ENCODE measurements around the gene NDE1.
"Not testable (repeated sequence)": the region's sequence is repeated elsewhere in the genome, so short reads cannot be mapped to it uniquely, and the experiment has no call there.

NDE1 gene

DNA sequence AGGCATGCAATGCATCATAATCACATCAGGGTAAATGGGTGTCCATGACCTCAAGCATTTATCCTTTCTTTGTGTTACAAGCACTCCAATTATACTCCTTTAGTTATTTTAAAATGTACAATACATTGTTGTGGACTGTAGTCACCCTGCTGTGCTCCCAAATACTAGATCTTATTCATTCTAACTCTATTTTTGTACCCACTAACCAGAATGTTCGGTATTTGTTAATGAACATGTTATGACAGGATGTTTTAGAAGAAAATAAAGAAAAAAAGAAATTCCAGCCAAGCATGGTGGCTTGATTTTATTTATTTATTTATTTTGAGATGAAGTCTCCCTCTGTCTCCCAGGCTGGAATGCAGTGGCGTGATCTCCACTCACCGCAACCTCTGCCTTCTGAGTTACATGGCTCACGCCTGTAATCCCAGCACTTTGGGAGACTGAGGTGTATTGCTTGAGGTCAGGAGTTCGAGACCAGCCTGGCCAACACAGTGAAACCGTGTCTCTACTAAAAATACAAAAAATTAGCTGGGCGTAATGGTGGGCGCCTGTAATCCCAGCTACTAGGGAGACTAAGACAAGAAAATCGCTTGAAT is 1.8 kb upstream of the NDE1 start:
- H3K4me3 ChIP-seq (IDR thresholded peaks at IDR 0.05; ENCODE audit: insufficient read depth, low read depth, low read length), result no peak overlapping the region
- no peaks in the 10 kb centered on the region for H3K36me3 ChIP-seq (ENCODE audit: insufficient read depth)
- H2AFZ ChIP-seq (ENCODE audit: low read depth), result no peak overlapping the region
- no peaks in the 10 kb centered on the region for H3K27me3 ChIP-seq (ENCODE audit: insufficient read depth, low read depth)
- no peaks in the 10 kb centered on the region for H4K20me1 ChIP-seq (ENCODE audit: insufficient read depth)
- no peak overlapping the region for H3K27ac ChIP-seq
- TF ChIP-seq CTCF (conservative IDR thresholded peaks at IDR 0.05; ENCODE audit: low read depth, low read length), result no peak
- H3K4me2 ChIP-seq, result no peak overlapping the region
- peaks cover 31% of the 10 kb centered on the region for H3K79me2 ChIP-seq (ENCODE audit: insufficient read depth, low read depth)
- H3K9ac ChIP-seq, result no peak overlapping the region
- peaks cover 38% of the 10 kb centered on the region for H3K4me1 ChIP-seq (ENCODE audit: low read depth, poor library complexity, severe bottlenecking)

DNA sequence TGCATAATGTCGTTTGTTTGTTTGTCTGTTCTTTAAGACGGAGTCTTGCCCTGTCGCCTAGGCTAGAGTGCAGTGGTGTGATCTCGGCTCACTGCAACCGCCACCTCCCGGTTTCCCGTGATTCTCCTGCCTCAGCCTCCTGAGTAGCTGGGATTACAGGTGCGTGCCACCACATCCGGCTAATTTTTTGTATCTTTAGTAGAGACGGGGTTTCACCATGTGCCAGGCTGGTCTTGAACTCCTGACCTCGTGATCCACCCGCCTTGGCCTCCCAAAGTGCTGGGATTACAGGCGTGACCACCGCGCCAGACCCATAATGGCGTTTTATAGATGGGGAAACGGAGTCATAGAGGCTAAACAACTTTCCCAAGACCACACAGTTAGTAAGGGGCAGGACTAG is 734 bp upstream of the NDE1 start:
- H4K20me1 ChIP-seq (ENCODE audit: insufficient read depth); H3K36me3 ChIP-seq (ENCODE audit: insufficient read depth); H3K4me3 ChIP-seq (IDR thresholded peaks at IDR 0.05; ENCODE audit: insufficient read depth, low read depth, low read length); H3K27me3 ChIP-seq (ENCODE audit: insufficient read depth, low read depth): not testable (repeated sequence)
- H3K4me2 ChIP-seq, result peak overlapping the region; percentile 76
- H3K27ac ChIP-seq, result peak overlapping the region; percentile 52; the same call in 1 of the 2 replicates
- peak overlapping the region; percentile 80 for H2AFZ ChIP-seq (ENCODE audit: low read depth)
- H3K4me1 ChIP-seq (ENCODE audit: low read depth, poor library complexity, severe bottlenecking), result peaks cover 40% of the 10 kb centered on the region
- H3K9ac ChIP-seq, result peak overlapping the region; percentile 52; the same call in 1 of the 2 replicates
- peaks cover 42% of the 10 kb centered on the region for H3K79me2 ChIP-seq (ENCODE audit: insufficient read depth, low read depth)

DNA sequence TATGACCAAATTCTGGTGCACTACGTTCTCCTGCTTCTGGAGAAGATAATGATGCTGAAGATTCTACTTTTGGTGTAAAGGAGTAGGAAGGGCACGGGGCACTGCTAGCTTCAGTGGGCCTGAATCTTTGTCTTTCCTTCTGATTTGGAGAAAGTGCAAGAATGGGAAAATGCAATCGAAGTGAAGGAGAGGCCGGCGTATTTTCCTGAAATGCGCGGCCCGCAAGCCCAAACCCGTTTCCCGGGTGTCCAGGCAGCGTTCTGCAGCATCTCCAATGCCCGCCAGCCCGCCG is 372 bp upstream of the NDE1 start:
- no peak for TF ChIP-seq CTCF (conservative IDR thresholded peaks at IDR 0.05; ENCODE audit: low read depth, low read length)
- Histone ChIP-seq H3K36me3 (ENCODE audit: insufficient read depth) (no peaks in the 10 kb centered on the region), H4K20me1 (ENCODE audit: insufficient read depth) (no peaks in the 10 kb centered on the region), H3K4me2 (peak overlapping the region; percentile 76), H3K9ac (peak overlapping the region; percentile 52; the same call in 1 of the 2 replicates), H3K4me1 (ENCODE audit: low read depth, poor library complexity, severe bottlenecking) (peaks cover 36% of the 10 kb centered on the region), H3K27ac (peak overlapping the region; percentile 52; the same call in 1 of the 2 replicates), H2AFZ (ENCODE audit: low read depth) (peak overlapping the region; percentile 80), H3K4me3 (IDR thresholded peaks at IDR 0.05; ENCODE audit: insufficient read depth, low read depth, low read length) (no peak overlapping the region), H3K27me3 (ENCODE audit: insufficient read depth, low read depth) (no peaks in the 10 kb centered on the region), H3K79me2 (ENCODE audit: insufficient read depth, low read depth) (peaks cover 45% of the 10 kb centered on the region)

GRCh38 chr16:15650698-15651171 is 690 bp downstream of the NDE1 start:
- Histone ChIP-seq H3K79me2 (ENCODE audit: insufficient read depth, low read depth) (peaks cover 54% of the 10 kb centered on the region), H3K4me3 (IDR thresholded peaks at IDR 0.05; ENCODE audit: insufficient read depth, low read depth, low read length) (no peak overlapping the region), H3K27ac (peak overlapping the region; percentile 47), H3K4me1 (ENCODE audit: low read depth, poor library complexity, severe bottlenecking) (peaks cover 32% of the 10 kb centered on the region), H3K4me2 (peak overlapping the region; percentile 95), H3K27me3 (ENCODE audit: insufficient read depth, low read depth) (no peaks in the 10 kb centered on the region), H3K36me3 (ENCODE audit: insufficient read depth) (no peaks in the 10 kb centered on the region), H4K20me1 (ENCODE audit: insufficient read depth) (no peaks in the 10 kb centered on the region), H3K9ac (peak overlapping the region; percentile 73), H2AFZ (ENCODE audit: low read depth) (peak overlapping the region; percentile 58)
- TF ChIP-seq CTCF (conservative IDR thresholded peaks at IDR 0.05; ENCODE audit: low read depth, low read length), result no peak

DNA sequence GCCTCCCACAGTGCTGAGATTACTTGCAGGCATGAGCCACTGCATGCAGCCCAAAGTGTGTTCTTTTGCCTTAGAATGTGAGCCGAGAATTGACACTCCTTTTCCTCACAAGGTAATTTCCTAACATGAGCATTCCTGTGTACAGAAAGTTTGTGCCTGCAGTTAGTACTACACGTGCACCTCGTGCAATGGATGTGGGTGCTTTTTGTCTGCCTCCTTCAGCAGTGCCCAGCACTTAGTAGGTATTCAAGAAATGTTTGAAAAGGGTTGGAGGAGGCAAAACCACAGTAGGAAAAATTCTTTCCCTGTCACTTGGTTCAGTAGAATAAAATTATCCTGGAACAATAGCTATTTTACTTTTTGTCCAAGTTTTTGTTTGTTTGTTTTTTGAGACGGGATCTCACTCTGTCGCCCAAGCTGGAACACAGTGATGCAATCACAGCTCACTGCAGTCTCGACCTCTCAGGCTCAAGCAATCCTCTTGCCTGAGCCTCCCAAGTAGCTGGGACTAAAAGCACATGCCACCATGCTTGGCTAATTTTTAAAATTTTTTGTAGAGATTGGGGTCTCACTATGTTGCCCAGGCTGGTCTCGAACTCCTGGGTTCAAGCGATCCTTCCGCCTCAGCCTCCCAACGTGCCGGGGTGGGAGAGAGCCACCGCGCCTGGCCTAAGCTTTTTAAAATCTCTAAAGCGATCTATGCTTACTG is 2.4 kb downstream of the NDE1 start:
- peaks cover 60% of the 10 kb centered on the region for H3K79me2 ChIP-seq (ENCODE audit: insufficient read depth, low read depth)
- H3K9ac ChIP-seq, result no peak overlapping the region
- H3K27me3 ChIP-seq (ENCODE audit: insufficient read depth, low read depth), result no peaks in the 10 kb centered on the region
- no peak overlapping the region for H2AFZ ChIP-seq (ENCODE audit: low read depth)
- H3K27ac ChIP-seq, result no peak overlapping the region
- H3K36me3 ChIP-seq (ENCODE audit: insufficient read depth), result no peaks in the 10 kb centered on the region
- no peaks in the 10 kb centered on the region for H4K20me1 ChIP-seq (ENCODE audit: insufficient read depth)
- H3K4me3 ChIP-seq (IDR thresholded peaks at IDR 0.05; ENCODE audit: insufficient read depth, low read depth, low read length), result no peak overlapping the region
- TF ChIP-seq CTCF (conservative IDR thresholded peaks at IDR 0.05; ENCODE audit: low read depth, low read length), result no peak
- H3K4me1 ChIP-seq (ENCODE audit: low read depth, poor library complexity, severe bottlenecking), result peaks cover 32% of the 10 kb centered on the region
- no peak overlapping the region for H3K4me2 ChIP-seq
